ENCODE results near the gene TMEM43.
A peak's percentile ranks its signal among the peaks of the same experiment; 100 is the strongest.

TMEM43 gene

DNA sequence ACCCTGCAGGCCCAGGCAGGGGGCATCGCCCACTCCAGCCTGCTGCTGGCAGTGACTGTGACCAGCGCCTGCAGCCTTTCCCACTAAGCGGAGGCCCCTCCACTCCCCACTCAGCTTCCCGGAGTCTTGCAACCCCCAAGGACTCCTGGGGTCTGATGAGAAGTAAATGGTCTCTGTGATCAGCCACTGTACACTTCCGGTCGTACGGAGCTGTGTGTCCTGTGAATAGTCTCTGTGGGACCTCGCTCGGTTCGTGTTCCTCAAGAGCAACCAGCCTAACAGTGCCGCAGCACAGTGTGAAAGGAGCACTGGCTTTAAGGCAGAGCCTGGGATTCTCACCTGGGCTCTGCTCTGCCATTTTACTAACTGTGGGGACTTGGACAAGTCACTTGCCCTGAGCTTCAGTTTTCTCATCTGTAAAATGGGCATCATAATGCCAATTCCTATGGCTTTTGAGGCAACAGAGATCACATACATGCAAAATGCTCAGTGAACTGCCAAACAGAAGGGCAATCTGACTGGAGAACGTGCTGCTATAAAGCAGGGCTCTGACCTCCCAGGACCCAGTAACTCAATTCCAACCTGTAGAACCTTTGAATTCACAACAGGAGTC is 26.7 kb downstream of the TMEM43 start:
- DNase-seq (ENCODE audit: low read depth in 2 of 2) = no peak

DNA sequence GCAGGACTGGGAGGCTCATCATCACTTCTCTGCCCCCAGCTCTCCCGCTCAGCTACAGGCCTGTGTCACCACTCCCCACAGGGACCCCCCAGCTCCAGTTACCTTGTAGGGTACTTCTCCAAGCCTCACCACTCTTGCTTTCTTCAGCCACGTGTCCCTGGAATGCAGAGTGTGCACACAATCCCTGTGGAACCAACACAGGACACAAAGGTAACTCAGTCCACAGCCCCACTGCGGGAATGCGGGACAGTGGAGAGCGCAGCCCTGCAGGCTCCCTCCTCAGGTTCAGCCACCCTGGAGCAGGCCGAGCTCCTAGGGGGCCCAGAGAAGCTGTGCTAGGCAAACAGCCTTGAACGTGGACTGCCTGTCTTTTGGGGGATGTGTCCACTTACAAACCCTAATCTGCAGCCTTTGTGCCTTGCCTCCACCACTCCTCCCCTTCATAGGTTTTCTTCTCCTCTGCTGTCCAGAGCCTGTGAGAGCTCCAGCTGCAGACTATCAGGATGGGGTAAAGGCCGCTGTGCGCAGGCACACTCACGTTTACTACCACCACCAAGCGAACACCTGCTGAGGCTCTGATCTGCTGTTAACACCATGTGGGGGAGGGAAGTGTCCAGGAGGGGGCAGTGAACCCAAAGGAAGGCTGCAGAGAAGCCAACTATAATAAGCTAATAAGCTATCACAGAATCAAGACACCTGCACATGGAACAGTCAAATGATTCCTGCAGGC is 27.5 kb downstream of the TMEM43 start:
- DNase-seq (ENCODE audit: low read depth in 2 of 2) = no peak

DNA sequence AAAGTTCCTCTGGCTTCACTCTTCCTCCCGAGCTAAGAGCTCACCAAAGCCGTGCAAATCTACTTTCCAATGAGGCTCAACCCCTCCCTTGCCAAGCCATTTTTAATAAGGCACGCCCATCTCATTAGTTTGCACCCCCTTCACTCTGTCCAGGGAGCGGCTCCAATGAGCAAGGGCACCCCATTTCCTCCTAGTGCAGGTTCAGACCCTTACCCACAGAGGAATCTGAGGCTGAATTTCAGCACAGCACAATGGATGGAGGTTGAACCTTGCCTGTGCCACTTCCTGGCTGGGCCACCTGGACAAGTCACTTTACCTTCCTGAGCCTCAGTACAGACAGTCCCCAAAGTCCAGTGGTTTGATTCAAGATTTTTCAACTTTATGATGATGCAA is 28.1 kb downstream of the TMEM43 start:
- DNase-seq (ENCODE audit: low read depth in 2 of 2) = no peak

DNA sequence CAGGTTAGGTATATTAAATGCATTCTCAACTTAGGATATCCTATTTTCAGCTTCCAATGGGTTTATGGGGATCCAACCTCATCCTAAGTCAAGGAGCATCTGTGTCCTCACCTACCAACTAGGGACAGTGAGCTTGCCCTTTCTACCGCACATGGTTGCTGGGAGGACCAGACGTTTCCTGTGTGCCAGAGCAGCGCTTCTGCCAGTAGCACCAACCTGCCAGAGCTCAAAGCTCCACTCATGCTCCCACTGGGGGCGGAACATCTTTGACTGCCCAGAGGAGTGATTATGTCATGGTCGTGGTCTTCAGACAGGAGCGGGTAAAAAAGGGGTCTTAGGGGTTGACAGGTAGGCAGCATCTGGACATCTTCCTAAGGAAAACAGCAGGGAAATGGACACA is 28.8 kb downstream of the TMEM43 start:
- no peak for DNase-seq (ENCODE audit: low read depth in 2 of 2)

- DNase-seq (ENCODE audit: low read depth in 2 of 2) = no peak
These were observed 29.4 kb downstream of the TMEM43 start for GRCh38 chr3:14154276-14154675.

DNA sequence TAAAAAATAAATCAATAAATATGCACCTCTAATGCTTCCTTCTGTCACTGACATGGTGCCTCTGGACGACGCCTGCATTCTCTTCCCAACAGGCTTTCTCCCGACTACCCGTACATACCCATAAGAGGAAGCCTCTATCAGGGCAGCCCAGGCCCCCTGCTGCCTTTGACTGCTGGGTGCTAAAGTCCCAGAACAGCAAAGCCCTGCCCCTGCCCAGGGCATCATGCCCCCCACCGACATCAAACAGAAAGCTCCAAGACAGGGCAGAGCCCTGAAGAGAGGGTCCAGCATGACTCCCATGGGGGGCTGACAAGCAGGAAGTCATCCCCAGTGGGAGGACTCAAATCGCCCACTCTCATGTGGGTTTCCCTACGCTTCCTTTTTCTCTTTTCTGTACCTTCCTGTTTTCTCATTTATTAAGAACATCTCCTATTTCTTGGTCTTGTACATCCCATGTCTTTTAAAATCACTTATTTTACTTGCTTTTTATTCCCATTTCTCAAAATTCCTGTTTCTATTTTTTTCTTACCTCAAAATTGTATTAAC is 30.1 kb downstream of the TMEM43 start:
- DNase-seq (ENCODE audit: low read depth in 2 of 2) = no peak

- no peak for DNase-seq (ENCODE audit: low read depth in 2 of 2)
These were observed 31.3 kb downstream of the TMEM43 start for GRCh38 chr3:14156201-14156600.

GRCh38 chr3:14156843-14157561 is 32.1 kb downstream of the TMEM43 start:
- no peak for DNase-seq (ENCODE audit: low read depth in 2 of 2)

DNA sequence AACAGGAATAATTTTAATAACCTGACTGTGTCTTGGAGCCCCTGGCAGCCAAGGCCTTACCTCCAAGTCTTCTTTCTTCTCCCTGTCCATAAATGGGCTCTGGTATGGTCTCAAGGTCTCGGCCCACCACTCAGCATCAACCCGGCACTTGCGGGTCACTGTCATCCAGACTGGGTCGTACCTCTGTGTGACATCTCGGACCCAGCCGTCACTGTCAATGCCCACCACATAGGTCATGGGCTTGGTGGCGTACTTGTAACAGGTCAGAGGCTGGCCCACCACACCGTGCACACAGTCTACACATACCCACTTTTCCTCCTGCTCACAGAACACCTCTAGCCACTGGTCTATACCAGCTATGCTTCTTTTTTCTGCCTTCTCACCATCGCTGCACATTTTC is 33.1 kb downstream of the TMEM43 start:
- DNase-seq (ENCODE audit: low read depth in 2 of 2) = no peak

GRCh38 chr3:14158370-14158769 is 33.5 kb downstream of the TMEM43 start:
- DNase-seq (ENCODE audit: low read depth in 2 of 2) = no peak

DNA sequence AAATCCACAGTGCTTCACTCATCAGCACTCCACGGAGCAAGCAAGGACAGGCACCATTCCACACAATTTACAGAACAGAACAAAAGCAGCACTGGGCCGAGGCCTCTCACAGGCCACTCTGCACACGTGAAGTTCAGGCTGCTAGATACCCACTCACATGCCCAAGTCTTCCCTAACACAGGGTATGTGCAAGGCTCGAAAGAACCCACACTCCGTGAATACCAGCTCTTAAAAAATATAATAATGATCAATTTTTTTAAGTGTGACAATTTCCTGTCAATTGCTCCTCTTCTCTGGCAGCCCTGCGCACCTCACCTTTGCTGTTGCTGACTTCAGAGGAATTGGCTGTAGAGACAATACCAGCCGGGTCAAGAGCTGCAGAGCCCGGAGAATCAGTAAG is 34.6 kb downstream of the TMEM43 start:
- DNase-seq (ENCODE audit: low read depth in 2 of 2) = no peak

GRCh38 chr3:14161282-14161681 is 36.4 kb downstream of the TMEM43 start:
- DNase-seq (ENCODE audit: low read depth in 2 of 2) = no peak

DNA sequence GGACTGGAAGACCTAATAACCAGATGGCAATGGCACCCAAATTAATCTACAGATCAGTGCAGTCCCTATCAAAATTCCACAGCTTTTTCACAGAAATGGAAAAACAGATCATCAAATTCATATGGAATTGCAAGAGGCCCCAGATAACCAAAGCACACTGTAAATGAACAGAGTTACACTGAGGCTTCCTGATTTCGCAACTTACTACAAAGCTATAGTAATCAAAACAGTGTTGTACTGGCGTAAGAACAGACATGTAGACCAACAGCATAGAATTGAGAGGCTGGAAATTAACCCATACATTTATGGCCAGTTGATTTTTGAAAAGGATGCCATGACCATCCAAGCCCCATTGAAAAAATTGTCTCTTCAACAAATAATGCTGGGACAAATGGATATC is 37.3 kb downstream of the TMEM43 start:
- no peak for DNase-seq (ENCODE audit: low read depth in 2 of 2)

- no peak for DNase-seq (ENCODE audit: low read depth in 2 of 2)
These were observed 42.2 kb downstream of the TMEM43 start for GRCh38 chr3:14166877-14167603.

- DNase-seq (ENCODE audit: low read depth in 2 of 2) = no peak
These were observed 44.6 kb downstream of the TMEM43 start for GRCh38 chr3:14169435-14169834.

- no peak for DNase-seq (ENCODE audit: low read depth in 2 of 2)
These were observed 45.0 kb downstream of the TMEM43 start for GRCh38 chr3:14169871-14170270.

- no peak for DNase-seq (ENCODE audit: low read depth in 2 of 2)
These were observed 45.8 kb downstream of the TMEM43 start for GRCh38 chr3:14170531-14171159.

DNA sequence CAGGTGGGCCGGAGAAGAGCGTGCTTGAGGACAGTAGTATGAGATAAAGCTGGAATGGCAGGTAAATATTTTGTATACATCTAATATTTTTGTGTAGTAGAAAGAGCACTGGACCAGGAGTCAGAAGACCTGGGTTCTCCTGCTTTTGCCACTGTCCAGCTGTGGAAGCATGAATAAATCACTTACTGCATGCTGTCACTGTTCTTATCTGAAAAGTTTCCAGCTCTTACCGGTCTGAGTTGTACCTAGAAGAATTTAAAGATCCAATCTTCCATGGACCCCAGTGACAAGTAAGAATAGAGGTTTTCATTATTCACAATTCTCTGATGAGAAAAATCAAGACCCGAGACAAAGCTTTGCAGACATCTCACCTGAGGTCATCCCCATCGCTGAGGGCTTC is 47.6 kb downstream of the TMEM43 start:
- no peak for DNase-seq (ENCODE audit: low read depth in 2 of 2)

- DNase-seq (ENCODE audit: low read depth in 2 of 2) = no peak
These were observed 49.6 kb downstream of the TMEM43 start for GRCh38 chr3:14174483-14174882.

DNA sequence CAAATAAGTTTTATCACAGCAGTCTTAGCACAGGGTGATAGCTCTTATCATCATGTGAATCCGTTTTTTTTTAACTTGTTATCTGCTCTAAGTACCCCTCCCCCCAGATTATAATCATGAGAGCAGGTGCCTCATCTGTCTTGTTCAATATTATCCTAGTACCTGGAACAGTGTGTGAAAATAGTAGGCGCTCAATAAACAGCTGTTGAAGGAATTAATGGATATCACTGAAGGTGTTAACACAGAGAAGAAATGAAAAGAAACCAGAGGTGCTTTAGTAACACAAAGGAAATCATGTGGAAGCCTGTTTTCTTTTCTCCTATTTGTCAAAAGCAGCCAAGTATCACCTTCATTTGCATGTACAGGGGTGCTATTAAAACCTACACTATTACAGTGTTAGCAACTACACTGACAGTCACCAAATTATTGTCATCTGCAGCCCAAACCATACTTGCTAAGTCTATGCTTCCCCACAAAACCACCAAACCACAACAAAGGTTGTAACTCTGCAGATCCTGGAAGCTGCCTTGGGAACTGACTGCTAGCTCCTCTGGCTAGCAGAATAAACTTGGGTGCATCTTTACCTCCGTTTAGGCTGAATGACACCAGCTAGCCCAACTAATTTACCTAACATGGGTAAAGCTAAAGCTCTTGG is 50.7 kb downstream of the TMEM43 start:
- DNase-seq (ENCODE audit: low read depth in 2 of 2) = peak; percentile 10 to 14

GRCh38 chr3:14177580-14178246 is 52.9 kb downstream of the TMEM43 start:
- DNase-seq (ENCODE audit: low read depth in 2 of 2) = no peak

All from activated CD4-positive, alpha-beta T cell treated with anti-CD3 and anti-CD28 coated beads for 24 hours (primary cell).